ENCODE data around the gene IFNLR1.
A peak's percentile ranks its signal among the peaks of the same experiment; 100 is the strongest.

Gene IFNLR1

DNA sequence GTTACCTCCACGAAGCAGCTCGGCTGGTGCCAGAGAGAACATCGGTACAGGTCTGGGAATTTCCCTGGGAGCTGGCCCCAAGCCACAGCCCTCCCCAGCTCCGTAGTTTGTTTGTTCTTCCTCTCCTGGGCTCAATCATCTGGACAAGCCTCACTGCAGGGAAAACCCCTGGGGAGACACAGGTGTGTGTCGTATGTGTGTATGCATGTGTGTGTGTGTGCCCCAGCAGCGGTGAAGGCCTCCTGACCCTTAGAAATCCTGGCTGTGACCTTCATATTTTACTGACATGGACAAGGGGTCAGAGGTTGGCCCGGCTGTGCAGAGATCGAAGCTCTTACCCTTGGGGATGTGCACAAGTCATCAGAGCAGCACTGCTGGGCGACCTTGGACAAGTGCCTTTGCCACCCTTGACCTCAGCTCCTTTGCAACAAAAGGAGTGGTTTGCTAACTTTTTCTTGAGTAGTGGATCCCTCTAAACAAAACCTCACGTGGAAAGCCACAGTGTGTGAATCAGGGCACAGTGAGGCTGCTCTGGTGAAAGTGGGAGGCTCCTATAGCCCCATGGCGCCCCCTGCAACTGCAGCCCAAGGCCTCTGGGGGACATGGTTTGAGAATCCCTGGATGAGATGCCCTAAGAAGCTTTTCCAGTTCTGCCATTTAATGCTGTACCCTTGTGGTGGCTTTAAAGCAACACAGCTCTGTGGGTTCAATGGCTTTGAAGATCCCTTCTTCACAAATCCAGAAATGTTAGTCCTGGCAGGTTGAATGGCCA, 31.9 kb downstream of the IFNLR1 start:
- no peak overlapping the region for H3K9ac ChIP-seq (ENCODE audit: low read depth, low read length)

DNA sequence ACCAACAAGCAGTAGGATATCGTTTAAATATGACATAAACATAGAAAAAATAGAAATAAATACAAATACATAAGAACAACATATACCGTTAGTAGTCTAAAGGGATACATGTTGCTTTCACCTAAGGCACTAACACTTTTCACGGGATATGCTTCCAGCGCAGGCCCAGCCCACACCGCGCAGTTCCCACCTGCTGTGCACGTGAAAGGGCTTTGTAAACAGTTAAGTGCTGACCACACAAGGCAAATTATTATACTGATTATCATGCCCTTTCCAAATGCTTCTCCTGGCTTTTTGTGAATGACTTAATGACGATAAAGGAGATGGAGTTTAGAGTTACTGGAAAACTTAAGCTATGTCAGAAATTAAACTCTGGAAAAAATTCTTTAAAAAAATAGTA, 32.9 kb downstream of the IFNLR1 start:
- no peak overlapping the region for H3K9ac ChIP-seq (ENCODE audit: low read depth, low read length)
- no peaks in the 10 kb centered on the region; the same call in 1 of the 2 replicates for H3K36me3 ChIP-seq (ENCODE audit: insufficient read depth, low read length)
- H3K4me1 ChIP-seq (ENCODE audit: insufficient read depth, low read length), result peaks cover 10% of the 10 kb centered on the region; the same call in 1 of the 2 replicates
- H3K9me3 ChIP-seq (ENCODE audit: control insufficient read depth, insufficient read depth, low read length), result no peaks in the 10 kb centered on the region

More for the DNA sequence above, 31.9 kb downstream of the IFNLR1 start:
- no peaks in the 10 kb centered on the region for H3K9me3 ChIP-seq (ENCODE audit: control insufficient read depth, insufficient read depth, low read length)
- peaks cover 6% of the 10 kb centered on the region; the same call in 1 of the 2 replicates for H3K4me1 ChIP-seq (ENCODE audit: insufficient read depth, low read length)
- no peaks in the 10 kb centered on the region; the same call in 1 of the 2 replicates for H3K36me3 ChIP-seq (ENCODE audit: insufficient read depth, low read length)

DNA sequence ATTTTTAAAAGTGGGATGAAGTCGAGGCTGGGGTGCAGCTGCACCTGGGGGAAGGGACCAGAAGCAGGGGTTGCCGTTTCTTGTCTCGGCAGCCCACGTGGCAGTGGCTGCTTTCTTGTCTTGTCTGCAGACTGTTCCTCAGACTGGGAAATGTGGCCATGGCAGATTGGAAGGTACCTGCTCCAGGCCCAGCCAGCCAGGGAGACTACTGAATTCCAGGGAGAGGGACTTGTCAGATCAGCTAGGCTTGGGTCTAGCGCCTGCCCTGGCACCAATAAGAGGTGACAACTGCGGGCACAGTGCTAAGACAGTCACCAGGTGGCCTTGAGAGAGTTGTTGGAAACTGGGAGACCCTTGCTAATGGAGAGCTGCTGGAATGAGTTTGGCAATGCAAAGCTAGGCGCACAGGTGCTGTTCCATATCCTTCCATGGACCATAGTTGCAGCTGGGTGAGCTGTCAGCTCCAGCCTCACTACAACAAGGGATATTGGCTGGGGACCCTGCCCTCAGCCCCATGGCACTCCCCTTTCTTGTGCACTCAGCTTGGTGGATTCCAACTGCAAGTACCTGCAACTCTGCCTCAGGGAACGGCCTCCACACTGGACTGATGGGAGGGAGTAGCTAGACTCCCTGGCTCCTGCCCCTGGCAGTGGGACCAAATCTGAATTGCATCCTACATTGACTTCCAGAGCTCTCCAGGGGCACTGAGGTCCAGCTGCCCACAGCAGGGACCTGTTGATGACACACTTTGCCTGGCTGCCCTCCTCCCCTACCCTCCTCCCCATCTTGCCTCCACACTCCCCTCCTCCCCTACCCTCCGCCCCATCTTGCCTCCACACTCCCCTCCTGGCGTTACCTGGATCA, 34.2 kb downstream of the IFNLR1 start:
- H3K36me3 ChIP-seq (ENCODE audit: insufficient read depth, low read length), result no peaks in the 10 kb centered on the region
- H3K9ac ChIP-seq (ENCODE audit: low read depth, low read length), result no peak overlapping the region
- H3K9me3 ChIP-seq (ENCODE audit: control insufficient read depth, insufficient read depth, low read length), result no peaks in the 10 kb centered on the region
- peaks cover 10% of the 10 kb centered on the region; the same call in 1 of the 2 replicates for H3K4me1 ChIP-seq (ENCODE audit: insufficient read depth, low read length)

DNA sequence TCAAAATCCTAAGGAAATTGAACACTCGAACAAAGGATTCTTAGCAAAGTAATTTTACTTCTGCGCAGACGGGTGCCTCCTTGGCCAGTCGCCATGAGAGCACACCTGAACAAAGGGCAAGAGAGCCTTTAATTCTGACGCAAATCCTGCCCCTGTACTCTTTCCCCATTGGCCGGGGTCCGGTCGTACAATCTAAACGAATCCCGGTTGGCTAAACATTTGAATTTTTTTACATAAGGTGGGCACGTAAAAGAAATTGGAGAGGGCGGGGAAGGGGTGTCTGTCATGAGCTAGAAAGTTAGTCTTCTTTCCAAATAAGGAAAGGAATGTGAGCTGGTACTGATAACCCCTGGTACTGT, 35.9 kb downstream of the IFNLR1 start:
- H3K9ac ChIP-seq (ENCODE audit: low read depth, low read length), result peak overlapping the region; percentile 71
- H3K36me3 ChIP-seq (ENCODE audit: insufficient read depth, low read length), result no peaks in the 10 kb centered on the region
- no peaks in the 10 kb centered on the region for H3K9me3 ChIP-seq (ENCODE audit: control insufficient read depth, insufficient read depth, low read length)
- peaks cover 10% of the 10 kb centered on the region; the same call in 1 of the 2 replicates for H3K4me1 ChIP-seq (ENCODE audit: insufficient read depth, low read length)

DNA sequence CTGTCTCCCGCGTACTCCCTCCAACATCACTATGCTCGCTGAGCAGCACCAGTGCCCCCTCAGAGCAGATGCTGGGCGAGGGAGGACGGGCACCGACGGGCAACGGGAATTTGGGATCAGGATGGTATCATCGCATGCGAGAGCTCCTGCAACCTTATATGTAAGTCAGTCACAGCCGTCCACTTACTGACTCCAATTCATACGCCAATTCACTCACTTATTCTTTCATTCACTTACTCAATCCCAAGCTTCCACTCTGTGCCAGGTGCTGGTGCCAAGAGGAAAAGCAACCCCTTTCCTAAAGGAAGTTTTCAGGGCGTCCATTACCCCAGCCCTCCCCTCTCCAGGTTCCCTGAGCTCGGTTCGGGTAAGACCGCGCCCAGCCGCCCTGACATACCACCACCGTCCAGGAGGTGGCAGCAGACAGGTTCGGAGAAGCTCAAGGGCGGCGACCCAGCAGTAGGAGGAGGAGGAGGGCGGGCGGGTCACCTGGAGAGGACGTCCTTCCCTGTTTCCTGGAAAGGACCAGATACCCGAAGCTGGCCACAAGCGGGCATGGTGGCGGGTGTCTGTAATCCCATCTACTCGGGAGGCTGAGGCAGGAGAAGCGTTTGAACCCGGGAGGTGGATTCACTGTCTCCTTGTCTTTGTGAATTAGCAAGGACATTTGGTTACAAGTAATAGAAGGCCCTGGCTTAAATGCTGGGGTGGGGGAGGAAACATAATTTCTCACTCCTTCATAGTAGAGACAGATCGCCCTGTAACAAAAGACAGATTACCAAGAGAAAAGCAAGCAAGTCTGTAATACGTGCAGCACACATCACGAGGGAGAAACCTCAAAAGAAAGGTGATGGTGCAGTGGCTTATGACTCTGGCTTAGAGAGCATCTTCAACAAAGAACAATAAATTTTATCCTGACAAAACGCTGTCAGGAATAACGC, 36.6 kb downstream of the IFNLR1 start:
- Histone ChIP-seq H3K36me3 (ENCODE audit: insufficient read depth, low read length) (no peaks in the 10 kb centered on the region), H3K4me1 (ENCODE audit: insufficient read depth, low read length) (peaks cover 10% of the 10 kb centered on the region; the same call in 1 of the 2 replicates), H3K9ac (ENCODE audit: low read depth, low read length) (peak overlapping the region; percentile 71), H3K9me3 (ENCODE audit: control insufficient read depth, insufficient read depth, low read length) (no peaks in the 10 kb centered on the region)

DNA sequence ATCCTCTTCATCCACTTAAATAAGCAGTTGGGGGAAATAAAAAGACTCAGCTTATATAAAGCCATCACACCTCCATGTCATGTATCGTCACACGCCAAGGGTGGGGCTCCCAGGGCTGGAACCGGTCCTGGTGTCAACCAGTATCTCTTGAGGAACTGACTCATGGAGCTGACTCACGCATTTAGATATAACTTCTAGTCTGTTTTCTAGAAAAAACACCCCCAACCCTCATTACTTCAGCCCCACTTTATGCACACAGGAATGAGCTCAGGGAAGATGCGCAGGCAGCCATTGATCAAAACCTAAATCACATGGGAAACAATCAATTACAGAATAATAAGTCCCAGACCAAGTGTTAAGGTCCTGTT, 37.2 kb downstream of the IFNLR1 start:
- peaks cover 10% of the 10 kb centered on the region; the same call in 1 of the 2 replicates for H3K4me1 ChIP-seq (ENCODE audit: insufficient read depth, low read length)
- no peaks in the 10 kb centered on the region for H3K36me3 ChIP-seq (ENCODE audit: insufficient read depth, low read length)
- peak overlapping the region; percentile 71; the same call in 1 of the 2 replicates for H3K9ac ChIP-seq (ENCODE audit: low read depth, low read length)

DNA sequence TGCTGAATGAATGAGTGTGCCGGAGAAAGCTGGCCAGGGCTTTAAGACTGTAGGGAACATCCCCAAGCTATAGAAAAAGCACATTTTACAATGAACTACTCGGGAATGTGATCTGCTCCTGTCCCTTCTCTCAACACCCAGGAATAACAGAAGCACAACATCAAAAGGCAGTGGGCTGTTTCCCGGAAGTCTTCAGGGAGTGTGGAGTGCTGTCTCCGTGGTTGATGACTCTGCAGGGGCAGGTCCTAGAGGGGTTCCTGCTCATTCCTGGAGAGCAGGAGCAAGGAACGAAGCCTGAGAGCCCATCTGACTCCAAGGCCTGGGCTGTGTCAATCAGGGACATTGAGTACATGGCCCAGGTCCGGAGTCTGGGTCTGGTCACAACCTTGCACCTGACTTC, 39.3 kb downstream of the IFNLR1 start:
- Histone ChIP-seq H3K9me3 (ENCODE audit: control insufficient read depth, insufficient read depth, low read length) (no peaks in the 10 kb centered on the region), H3K4me1 (ENCODE audit: insufficient read depth, low read length) (peaks cover 10% of the 10 kb centered on the region; the same call in 1 of the 2 replicates), H3K36me3 (ENCODE audit: insufficient read depth, low read length) (no peaks in the 10 kb centered on the region)

More for the DNA sequence above, 37.2 kb downstream of the IFNLR1 start:
- H3K9me3 ChIP-seq (ENCODE audit: control insufficient read depth, insufficient read depth, low read length), result no peaks in the 10 kb centered on the region

DNA sequence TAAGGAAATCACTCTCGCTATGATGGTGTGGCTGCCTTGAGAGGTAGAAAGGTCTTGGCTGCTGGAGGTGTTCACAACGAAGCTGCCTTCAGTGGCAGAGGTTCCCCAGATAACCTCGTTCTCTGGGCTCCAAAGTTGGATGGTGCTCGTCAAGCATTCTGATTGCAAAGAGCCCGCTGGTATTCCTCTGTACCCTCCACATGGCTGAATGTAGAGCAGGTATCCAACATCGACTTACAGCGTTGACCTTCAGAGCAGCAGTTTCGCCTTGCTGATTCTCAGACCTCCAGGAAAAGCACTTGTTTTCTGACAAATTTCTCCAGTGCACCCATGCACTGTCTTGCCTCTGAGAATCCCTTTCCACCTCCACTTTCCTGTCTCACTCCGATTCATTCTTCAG, 39.9 kb downstream of the IFNLR1 start:
- H3K4me1 ChIP-seq (ENCODE audit: insufficient read depth, low read length), result peaks cover 10% of the 10 kb centered on the region; the same call in 1 of the 2 replicates

More for the DNA sequence above, 39.3 kb downstream of the IFNLR1 start:
- H3K9ac ChIP-seq (ENCODE audit: low read depth, low read length), result no peak overlapping the region

DNA sequence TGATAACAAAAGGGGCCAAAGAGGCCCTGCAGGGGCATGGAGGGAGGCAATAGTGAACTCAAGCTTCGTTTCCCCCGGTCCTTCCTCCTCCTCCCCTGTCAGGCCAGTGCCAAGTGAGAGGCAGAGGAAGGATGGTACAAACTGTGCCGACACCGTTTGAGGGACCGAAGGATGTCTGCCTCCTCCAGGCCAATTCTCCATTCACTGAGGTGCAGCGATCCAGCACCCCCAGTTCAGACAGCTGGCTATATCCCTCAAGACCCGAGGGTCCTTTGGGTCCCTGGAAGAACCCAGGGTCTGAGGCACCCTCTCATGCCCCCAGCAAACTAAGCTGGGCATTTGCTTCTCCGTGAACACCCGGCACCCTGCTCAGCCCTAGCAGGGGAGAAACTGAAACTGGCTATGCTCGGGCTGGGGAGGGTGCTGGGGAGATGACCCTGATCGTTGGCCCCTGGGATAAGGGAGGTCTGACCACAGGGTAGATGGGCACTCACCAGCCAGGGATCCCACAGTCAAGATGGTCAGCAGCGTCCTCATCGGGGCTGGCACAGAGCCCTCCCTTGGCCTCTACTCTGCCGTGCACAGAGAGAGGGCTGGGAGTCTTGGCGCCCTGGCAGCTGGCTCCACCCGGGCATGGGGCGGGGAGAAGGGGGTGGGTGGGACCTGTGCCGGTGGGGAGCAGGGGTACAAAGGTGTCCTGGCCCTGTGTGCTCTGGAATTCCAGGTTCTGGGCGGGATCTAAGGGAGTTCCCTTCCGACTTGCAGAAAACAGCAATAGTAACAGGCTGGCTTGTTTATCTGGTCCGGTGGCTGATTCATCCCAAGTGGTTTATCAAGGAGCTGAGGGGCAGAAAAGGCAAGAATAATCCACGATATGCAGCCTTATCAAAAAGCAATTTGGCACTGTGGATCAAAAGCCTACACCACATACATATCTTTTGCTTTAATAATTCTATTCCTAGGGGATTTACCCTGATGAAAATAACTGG, 44.2 kb downstream of the IFNLR1 start, which contains the start of gene IL22RA1:
IL22RA1 (minus strand) TSS at position 595 of the 989 bp plus-strand sequence; CDS start at position 537, 58 bp downstream.
- no peaks in the 10 kb centered on the region for H3K4me1 ChIP-seq (ENCODE audit: insufficient read depth, low read length)
- no peaks in the 10 kb centered on the region for H3K9me3 ChIP-seq (ENCODE audit: control insufficient read depth, insufficient read depth, low read length)
- no peak within 1 kb of the TSS for H3K9ac ChIP-seq (ENCODE audit: low read depth, low read length)
- H3K36me3 ChIP-seq (ENCODE audit: insufficient read depth, low read length), result no peaks in the 10 kb centered on the region; the same call in 1 of the 2 replicates

More for the DNA sequence above, 39.9 kb downstream of the IFNLR1 start:
- no peaks in the 10 kb centered on the region for H3K36me3 ChIP-seq (ENCODE audit: insufficient read depth, low read length)
- H3K9ac ChIP-seq (ENCODE audit: low read depth, low read length), result no peak overlapping the region
- no peaks in the 10 kb centered on the region for H3K9me3 ChIP-seq (ENCODE audit: control insufficient read depth, insufficient read depth, low read length)

DNA sequence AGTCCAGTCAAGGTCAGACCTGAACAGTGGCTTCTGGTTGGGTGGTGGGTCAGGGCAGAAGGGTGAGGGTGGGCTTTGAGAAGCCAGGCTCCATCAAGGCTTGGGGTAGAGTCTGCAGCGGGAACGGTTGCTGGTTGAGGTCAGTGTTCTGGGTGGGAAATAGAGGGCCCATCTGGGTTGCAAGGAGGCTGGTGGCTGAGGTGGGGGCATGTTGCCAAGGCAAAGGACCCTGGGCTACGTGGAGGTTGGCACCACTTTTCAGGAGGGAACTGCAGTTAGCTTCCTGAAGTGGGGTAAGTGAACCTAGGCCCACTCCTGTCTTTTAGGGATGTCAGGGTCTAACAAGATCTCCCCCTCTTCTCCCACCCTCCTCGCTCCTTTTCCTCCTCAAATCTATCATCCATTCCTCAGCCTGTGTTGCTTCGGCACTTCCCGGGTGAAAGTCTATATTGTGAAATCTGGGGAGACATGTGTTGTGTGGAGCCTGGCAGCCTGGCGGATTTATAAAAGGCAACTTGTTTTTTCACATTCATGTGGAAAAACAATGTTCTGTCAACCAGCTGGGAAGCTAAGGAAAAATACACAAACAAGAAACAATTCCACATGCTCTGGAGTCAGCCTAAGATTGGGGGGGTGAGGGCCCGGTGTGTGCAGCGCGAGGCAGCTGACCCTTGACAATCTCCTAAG, 45.6 kb downstream of the IFNLR1 start:
- Histone ChIP-seq H3K4me1 (ENCODE audit: insufficient read depth, low read length) (no peaks in the 10 kb centered on the region), H3K9me3 (ENCODE audit: control insufficient read depth, insufficient read depth, low read length) (no peaks in the 10 kb centered on the region), H3K9ac (ENCODE audit: low read depth, low read length) (no peak overlapping the region)

DNA sequence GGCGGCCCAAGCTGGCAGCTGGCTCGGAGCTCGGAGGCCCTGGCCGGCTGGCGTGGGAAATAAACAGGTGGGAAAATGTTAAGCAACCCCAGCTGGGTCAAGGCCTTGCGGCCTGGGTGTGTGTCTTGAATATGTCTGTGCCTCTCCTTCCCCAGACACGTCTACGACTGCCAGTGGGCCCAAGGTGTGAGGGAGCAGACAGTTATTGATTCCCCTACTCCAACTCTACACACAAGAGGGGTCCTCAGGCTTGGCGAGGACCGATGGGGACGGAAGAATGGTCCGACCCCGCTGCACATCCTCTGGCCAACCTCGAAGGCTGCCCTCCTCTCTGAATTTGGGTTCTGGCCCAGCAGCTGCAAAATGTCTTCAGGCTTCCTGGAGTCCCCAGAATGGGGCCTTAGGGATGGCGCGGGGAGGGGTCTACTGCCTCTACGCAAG, 46.3 kb downstream of the IFNLR1 start:
- Histone ChIP-seq H3K4me1 (ENCODE audit: insufficient read depth, low read length) (no peaks in the 10 kb centered on the region), H3K9ac (ENCODE audit: low read depth, low read length) (no peak overlapping the region), H3K9me3 (ENCODE audit: control insufficient read depth, insufficient read depth, low read length) (no peaks in the 10 kb centered on the region), H3K36me3 (ENCODE audit: insufficient read depth, low read length) (no peaks in the 10 kb centered on the region; the same call in 1 of the 2 replicates)

More for the DNA sequence above, 45.6 kb downstream of the IFNLR1 start:
- no peaks in the 10 kb centered on the region; the same call in 1 of the 2 replicates for H3K36me3 ChIP-seq (ENCODE audit: insufficient read depth, low read length)

DNA sequence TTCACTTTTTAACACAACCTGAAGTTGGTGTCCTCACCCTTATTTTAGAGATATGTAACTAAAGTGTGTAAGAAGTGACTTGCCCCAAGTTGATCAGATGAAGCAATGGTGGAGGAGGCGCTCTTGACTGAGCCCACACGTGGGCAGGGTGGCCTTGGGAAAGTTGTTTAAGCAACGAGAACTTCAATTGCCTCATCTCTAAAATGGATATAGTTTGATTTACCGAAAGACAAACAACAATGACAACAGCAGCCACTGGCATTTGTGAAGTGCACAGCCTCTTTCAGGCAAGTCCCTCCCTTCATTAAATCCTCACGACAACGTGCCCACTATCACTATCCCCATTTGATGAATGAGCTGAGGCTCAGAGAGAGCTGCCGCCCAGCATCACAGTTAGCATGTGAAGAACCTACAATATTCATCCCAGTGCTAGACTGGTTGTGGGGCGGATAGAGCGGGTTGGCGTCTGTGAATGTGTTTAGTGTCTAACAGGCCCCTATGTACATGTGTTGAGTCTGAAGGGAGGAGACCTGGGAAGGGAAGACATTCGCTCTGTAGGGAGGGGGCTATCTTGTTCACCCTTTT, 47.2 kb downstream of the IFNLR1 start:
- Histone ChIP-seq H3K9me3 (ENCODE audit: control insufficient read depth, insufficient read depth, low read length) (no peaks in the 10 kb centered on the region), H3K36me3 (ENCODE audit: insufficient read depth, low read length) (no peaks in the 10 kb centered on the region; the same call in 1 of the 2 replicates), H3K9ac (ENCODE audit: low read depth, low read length) (no peak overlapping the region), H3K4me1 (ENCODE audit: insufficient read depth, low read length) (no peaks in the 10 kb centered on the region)
